Mesenchymal stem cell (in vitro differentiated cells and primary cell): ENCODE data around the gene LRIG1.
A peak's percentile ranks its signal among the peaks of the same experiment; 100 is the strongest.

Experiments
- DNase-seq: peaks from one replicate; pipeline ENCODE4 v3.0.0-alpha.2; 2013
- H2AFZ ChIP-seq: one replicate; pipeline ENCODE4 v1.6.1; 2013; ENCODE audit warnings: low read depth, mild to moderate bottlenecking, control low read depth, inconsistent platforms, low read length, moderate library complexity
- H2AK5ac ChIP-seq: 2 replicates; pipeline ENCODE4 v1.6.1; 2013; ENCODE audit warnings: low read length, moderate library complexity, mild to moderate bottlenecking, inconsistent platforms; ENCODE audit not compliant: severe bottlenecking
- H2BK120ac ChIP-seq: one replicate; pipeline ENCODE4 v1.6.1; 2013; ENCODE audit warnings: low read depth, mild to moderate bottlenecking, inconsistent platforms, low read length, moderate library complexity
- H2BK12ac ChIP-seq, 2 experiments: one replicate each; pipeline ENCODE4 v1.6.1; 2013; ENCODE audit warnings: inconsistent platforms in 2 of 2, low read length in 2 of 2, mild to moderate bottlenecking in 2 of 2, moderate library complexity in 2 of 2, control low read depth in 1 of 2
- H2BK15ac ChIP-seq: one replicate; pipeline ENCODE4 v1.6.1; 2013; ENCODE audit warnings: mild to moderate bottlenecking, low read depth, inconsistent platforms; ENCODE audit not compliant: poor library complexity, severe bottlenecking
- H2BK5ac ChIP-seq: 2 replicates; pipeline ENCODE4 v1.6.1; 2013; ENCODE audit warnings: low read depth, mild to moderate bottlenecking, low read length, control low read depth, inconsistent platforms; ENCODE audit not compliant: poor library complexity, severe bottlenecking
- H3K14ac ChIP-seq, 2 experiments: one replicate each; pipeline ENCODE4 v1.6.1; 2013; ENCODE audit warnings: inconsistent platforms in 2 of 2, low read length in 2 of 2, control low read depth in 1 of 2, mild to moderate bottlenecking in 1 of 2, moderate library complexity in 1 of 2
- H3K18ac ChIP-seq, 2 experiments: one replicate each; pipeline ENCODE4 v1.6.1; 2013; ENCODE audit warnings: inconsistent platforms in 2 of 2, low read length in 2 of 2, control low read depth in 1 of 2, low read depth in 1 of 2, mild to moderate bottlenecking in 1 of 2
- H3K23ac ChIP-seq, 2 experiments: one replicate each; pipeline ENCODE4 v1.6.1; 2013; ENCODE audit warnings: inconsistent platforms in 2 of 2, low read length in 2 of 2, mild to moderate bottlenecking in 2 of 2, moderate library complexity in 2 of 2, control low read depth in 1 of 2
- H3K27ac ChIP-seq: 2 replicates; pipeline ENCODE4 v1.5.1; 2013; ENCODE audit warnings: mild to moderate bottlenecking, moderate library complexity, low read length, control low read depth, inconsistent platforms; ENCODE audit not compliant: poor library complexity, severe bottlenecking
- H3K27me3 ChIP-seq, 2 experiments: 2 replicates each; pipeline versions ENCODE4 v1.6.1 to v1.7.0; 2013; ENCODE audit warnings: low read length in 2 of 2, mild to moderate bottlenecking in 2 of 2, moderate library complexity in 2 of 2, control low read depth in 1 of 2, inconsistent platforms in 1 of 2; ENCODE audit not compliant: control insufficient read depth in 1 of 2, insufficient read depth in 1 of 2
- H3K36me3 ChIP-seq, 2 experiments: 2 replicates each; pipeline versions ENCODE4 v1.6.1 to v1.7.0; 2013; ENCODE audit warnings: low read length in 2 of 2, control low read depth in 1 of 2, inconsistent platforms in 1 of 2, low read depth in 1 of 2, mild to moderate bottlenecking in 1 of 2; ENCODE audit not compliant: insufficient read depth in 2 of 2, control insufficient read depth in 1 of 2
- H3K4ac ChIP-seq, 2 experiments: one replicate each; pipeline ENCODE4 v1.6.1; 2013; ENCODE audit warnings: inconsistent platforms in 2 of 2, low read length in 2 of 2, mild to moderate bottlenecking in 2 of 2, moderate library complexity in 2 of 2, control low read depth in 1 of 2, low read depth in 1 of 2
- H3K4me1 ChIP-seq: 2 replicates; pipeline ENCODE4 v1.6.1; 2013; ENCODE audit warnings: low read depth, low read length, control low read depth; ENCODE audit not compliant: control insufficient read depth, insufficient read depth
- H3K4me2 ChIP-seq: 2 replicates; pipeline ENCODE4 v1.6.1; 2013; ENCODE audit warnings: low read length, mild to moderate bottlenecking, inconsistent platforms; ENCODE audit not compliant: poor library complexity, severe bottlenecking
- H3K4me3 ChIP-seq, 2 experiments: 2 replicates each; pipeline versions ENCODE4 v1.5.1 to v1.7.0; 2013; ENCODE audit warnings: low read length in 2 of 2, mild to moderate bottlenecking in 2 of 2, control low read depth in 1 of 2, low read depth in 1 of 2; ENCODE audit not compliant: insufficient read depth in 1 of 2
- H3K79me1 ChIP-seq: replicated peaks from 2 replicates; pipeline ENCODE4 v1.6.1; 2013; ENCODE audit warnings: mild to moderate bottlenecking, control low read depth, low read length, inconsistent platforms; ENCODE audit not compliant: poor library complexity, severe bottlenecking
- H3K9ac ChIP-seq: 2 replicates; pipeline ENCODE4 v1.7.0; 2013; ENCODE audit warnings: mild to moderate bottlenecking, low read length, moderate library complexity
- H3K9me3 ChIP-seq: 2 replicates; pipeline ENCODE4 v1.7.0; 2013; ENCODE audit warnings: mild to moderate bottlenecking, low read length; ENCODE audit not compliant: control insufficient read depth
- H4K8ac ChIP-seq: one replicate; pipeline ENCODE4 v1.6.1; 2013; ENCODE audit warnings: inconsistent platforms, mild to moderate bottlenecking, low read length, moderate library complexity
- H4K91ac ChIP-seq: one replicate; pipeline ENCODE4 v1.6.1; 2013; ENCODE audit warnings: mild to moderate bottlenecking, low read length, inconsistent platforms
- WGBS: methylation state at CpG from one replicate; pipeline ENCODE4 v1.1.7; 2013; ENCODE audit warnings: mixed read lengths; 5-methylcytosine and 5-hydroxymethylcytosine counted together

The LRIG1 gene

GRCh38 chr3:66416556-66417304 lies 84.1 kb downstream of the LRIG1 start:
- H2AFZ ChIP-seq: no peak overlapping the region
- H3K27ac ChIP-seq: no peak overlapping the region
- peak overlapping the region in 1 of 2 experiments; percentile 0 for H2BK12ac ChIP-seq
- no peak overlapping the region for H3K23ac ChIP-seq
- no peak overlapping the region for H3K4me2 ChIP-seq
- peak overlapping the region; percentile 52 for H2BK15ac ChIP-seq
- no peaks in the 10 kb centered on the region for H3K9me3 ChIP-seq
- peaks cover 21 to 42% of the 10 kb centered on the region in 2 experiments for H3K36me3 ChIP-seq
- peak; percentile 51 for DNase-seq
- no peak overlapping the region for H2AK5ac ChIP-seq
- peaks cover 42% of the 10 kb centered on the region for H3K79me1 ChIP-seq
- WGBS: 71% methylated on average over 14 of the region's 14 CpGs
- H3K4me1 ChIP-seq: peaks cover 23% of the 10 kb centered on the region
- no peak overlapping the region for H3K4me3 ChIP-seq
- peak overlapping the region in 1 of 2 experiments; percentile 1 for H3K14ac ChIP-seq
- no peak overlapping the region for H2BK120ac ChIP-seq
- peak overlapping the region; percentile 9 to 40 for H3K18ac ChIP-seq
- H2BK5ac ChIP-seq: no peak overlapping the region
- H3K9ac ChIP-seq: no peak overlapping the region
- no peaks in the 10 kb centered on the region for H3K27me3 ChIP-seq
- peak overlapping the region; percentile 77 for H4K91ac ChIP-seq
- H4K8ac ChIP-seq: peak overlapping the region; percentile 39
- H3K4ac ChIP-seq: no peak overlapping the region

- WGBS: 92% methylated on average over 5 of the region's 5 CpGs
Measured at GRCh38 chr3:66415867-66416428, 84.9 kb downstream of the LRIG1 start.

DNA sequence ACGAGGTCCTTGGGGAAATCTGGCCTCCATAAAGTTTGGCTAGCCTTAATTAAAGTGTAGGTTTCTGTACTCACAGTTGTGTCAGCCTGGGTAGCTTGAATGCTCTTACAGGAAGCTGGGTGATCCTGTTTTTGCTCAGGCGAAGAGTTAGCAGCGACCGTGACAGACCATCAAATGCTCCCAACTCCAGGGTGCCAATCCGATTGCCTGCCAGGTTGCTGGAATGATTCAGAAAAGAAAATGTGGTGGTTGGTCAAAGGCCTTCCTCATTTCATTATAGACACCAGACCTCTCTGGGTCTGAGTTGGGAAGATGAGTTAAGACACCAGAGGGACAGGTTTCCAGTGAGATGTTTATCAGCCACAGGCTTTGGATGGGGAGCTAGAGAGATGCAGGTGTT lies 86.0 kb downstream of the LRIG1 start:
- Histone ChIP-seq H3K23ac (no peak overlapping the region), H4K8ac (no peak overlapping the region), H4K91ac (no peak overlapping the region), H3K27me3 (no peaks in the 10 kb centered on the region), H2BK5ac (no peak overlapping the region), H3K36me3 (peaks cover 28 to 49% of the 10 kb centered on the region in 2 experiments), H2BK12ac (no peak overlapping the region), H2AFZ (no peak overlapping the region), H2BK120ac (no peak overlapping the region), H3K9me3 (no peaks in the 10 kb centered on the region), H3K27ac (no peak overlapping the region), H3K18ac (no peak overlapping the region), H3K14ac (no peak overlapping the region), H3K4me2 (no peak overlapping the region), H3K4me1 (peaks cover 24% of the 10 kb centered on the region), H3K79me1 (peaks cover 50% of the 10 kb centered on the region), H3K4me3 (no peak overlapping the region), H2BK15ac (no peak overlapping the region), H3K9ac (no peak overlapping the region), H2AK5ac (peak overlapping the region; percentile 15), H3K4ac (no peak overlapping the region)
- no peak for DNase-seq
- 81% methylated on average over 4 of the region's 5 CpGs for WGBS

More at GRCh38 chr3:66415867-66416428, 84.9 kb downstream of the LRIG1 start:
- H4K8ac ChIP-seq: no peak overlapping the region
- no peak overlapping the region for H2AK5ac ChIP-seq
- H3K9ac ChIP-seq: no peak overlapping the region
- H3K27ac ChIP-seq: no peak overlapping the region
- H4K91ac ChIP-seq: no peak overlapping the region
- H3K23ac ChIP-seq: no peak overlapping the region
- no peak overlapping the region for H3K14ac ChIP-seq
- no peak overlapping the region for H3K4ac ChIP-seq
- H3K36me3 ChIP-seq: peaks cover 21 to 38% of the 10 kb centered on the region in 2 experiments
- H3K4me1 ChIP-seq: peaks cover 24% of the 10 kb centered on the region
- H3K27me3 ChIP-seq: no peaks in the 10 kb centered on the region
- no peak overlapping the region for H3K4me2 ChIP-seq
- no peak overlapping the region for H2BK12ac ChIP-seq
- DNase-seq: no peak
- H3K4me3 ChIP-seq: no peak overlapping the region
- no peaks in the 10 kb centered on the region for H3K9me3 ChIP-seq
- H2BK120ac ChIP-seq: no peak overlapping the region
- peak overlapping the region in 1 of 2 experiments; percentile 5 for H3K18ac ChIP-seq
- H2BK5ac ChIP-seq: no peak overlapping the region
- H3K79me1 ChIP-seq: peaks cover 45% of the 10 kb centered on the region
- H2AFZ ChIP-seq: no peak overlapping the region
- no peak overlapping the region for H2BK15ac ChIP-seq

DNA sequence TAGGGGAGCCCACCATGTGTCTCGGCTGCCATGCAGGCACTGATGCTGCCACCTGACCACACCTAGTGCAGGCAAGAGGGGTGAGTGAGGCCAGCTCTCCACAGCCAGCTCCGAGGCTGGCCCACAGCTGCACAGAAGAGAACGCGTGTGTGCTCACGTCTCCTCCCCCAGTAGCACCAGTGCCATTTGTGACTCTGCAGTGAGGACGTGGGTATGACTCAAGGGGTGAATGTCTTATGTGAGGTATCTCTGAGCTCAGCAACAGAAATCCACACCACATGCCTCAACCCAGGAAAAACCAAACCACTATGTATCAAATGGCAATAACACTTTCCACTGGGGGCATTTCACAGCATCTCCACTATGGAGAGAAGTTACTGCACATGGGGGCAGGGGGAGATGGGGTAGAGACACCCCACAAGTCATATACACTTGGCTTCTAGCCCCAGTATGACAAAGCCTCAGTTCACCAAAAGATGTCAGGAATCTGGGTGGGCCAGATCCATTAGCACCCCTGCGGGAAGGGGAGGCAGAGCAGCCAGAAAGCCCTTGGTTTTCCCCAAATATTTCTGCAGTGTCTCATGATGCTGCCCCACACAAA lies 87.6 kb downstream of the LRIG1 start:
- peak overlapping the region; percentile 74 for H3K9ac ChIP-seq
- H4K91ac ChIP-seq: peak overlapping the region; percentile 5
- DNase-seq: peak; percentile 39
- H3K79me1 ChIP-seq: peaks cover 49% of the 10 kb centered on the region
- H3K23ac ChIP-seq: no peak overlapping the region
- H2BK15ac ChIP-seq: no peak overlapping the region
- H3K18ac ChIP-seq: peak overlapping the region in 1 of 2 experiments; percentile 29
- peak overlapping the region in 1 of 2 experiments; percentile 42 for H3K14ac ChIP-seq
- 74% methylated on average over 3 of the region's 7 CpGs for WGBS
- no peak overlapping the region for H4K8ac ChIP-seq
- no peak overlapping the region for H2AFZ ChIP-seq
- no peak overlapping the region for H3K4me3 ChIP-seq
- no peaks in the 10 kb centered on the region for H3K27me3 ChIP-seq
- no peak overlapping the region for H2BK120ac ChIP-seq
- H3K4ac ChIP-seq: no peak overlapping the region
- H2BK12ac ChIP-seq: no peak overlapping the region
- peaks cover 40 to 50% of the 10 kb centered on the region in 2 experiments for H3K36me3 ChIP-seq
- no peak overlapping the region for H3K4me2 ChIP-seq
- H2BK5ac ChIP-seq: no peak overlapping the region
- peaks cover 29% of the 10 kb centered on the region for H3K4me1 ChIP-seq
- H3K9me3 ChIP-seq: no peaks in the 10 kb centered on the region
- H3K27ac ChIP-seq: peak overlapping the region; percentile 33
- H2AK5ac ChIP-seq: peak overlapping the region; percentile 14
